GM21717 (cell line): ENCODE results near the gene NEK7.
"Not testable (repeated sequence)": the region's sequence is repeated elsewhere in the genome, so short reads cannot be mapped to it uniquely, and the experiment has no call there.

ENCODE experiments used
- ATAC-seq: cut with Tn5 transposase; IDR thresholded peaks from one replicate; pipeline ENCODE4 v1.9.1; 2021; ENCODE audit warnings: mild to moderate bottlenecking, moderate library complexity; ENCODE audit not compliant: unreplicated experiment

The NEK7 gene

DNA sequence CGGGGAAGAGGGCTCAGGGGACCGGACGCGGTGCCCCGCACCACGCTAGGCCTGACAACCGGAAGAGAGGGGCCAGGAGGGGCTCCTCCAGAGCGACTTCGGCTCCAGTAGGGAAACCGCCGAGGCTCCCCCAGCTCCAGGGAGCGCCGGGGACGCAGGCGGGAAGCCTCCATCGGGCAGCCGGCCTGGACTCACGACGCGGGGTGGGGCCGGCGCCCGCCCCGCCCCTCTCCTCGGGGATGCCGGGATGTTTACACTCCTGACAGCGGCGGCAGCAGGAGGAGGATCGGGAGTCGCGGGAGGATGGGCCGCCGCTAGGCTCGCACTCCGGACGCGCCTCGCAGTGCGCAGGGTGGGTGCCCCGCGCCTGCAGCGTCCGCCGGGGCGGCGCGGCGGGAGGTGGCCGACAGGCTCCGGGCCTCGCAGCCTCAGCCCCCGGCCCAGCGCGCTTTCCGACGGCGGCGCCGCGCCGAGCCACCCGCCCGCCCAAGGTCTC is at the start of gene NEK7:
NEK7 (plus strand) TSS at position 254 of the 496 bp plus-strand sequence. CDS start 75,583 bp downstream, outside the sequence.
- peak; percentile 52 for ATAC-seq

DNA sequence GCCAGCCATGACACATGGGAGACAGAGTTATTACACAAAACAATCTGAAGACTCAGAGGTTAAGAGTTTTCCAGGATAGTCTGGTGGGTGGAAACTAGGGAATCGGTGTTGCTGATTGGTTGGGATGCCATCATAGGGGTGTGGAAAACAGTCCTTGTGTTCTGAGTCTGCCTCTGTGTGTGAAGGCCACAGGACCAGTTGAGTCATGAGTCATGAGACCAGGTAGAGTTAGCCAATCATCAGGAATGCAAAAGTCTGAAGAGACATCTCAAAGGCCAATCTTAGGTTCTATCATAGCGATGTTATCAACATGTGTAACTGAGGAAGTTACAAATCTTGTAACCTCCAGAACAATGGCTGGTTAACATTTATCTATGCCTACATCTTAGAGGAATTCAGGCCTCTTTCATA is 49.7 kb upstream of the NEK7 start:
- no peak for ATAC-seq

DNA sequence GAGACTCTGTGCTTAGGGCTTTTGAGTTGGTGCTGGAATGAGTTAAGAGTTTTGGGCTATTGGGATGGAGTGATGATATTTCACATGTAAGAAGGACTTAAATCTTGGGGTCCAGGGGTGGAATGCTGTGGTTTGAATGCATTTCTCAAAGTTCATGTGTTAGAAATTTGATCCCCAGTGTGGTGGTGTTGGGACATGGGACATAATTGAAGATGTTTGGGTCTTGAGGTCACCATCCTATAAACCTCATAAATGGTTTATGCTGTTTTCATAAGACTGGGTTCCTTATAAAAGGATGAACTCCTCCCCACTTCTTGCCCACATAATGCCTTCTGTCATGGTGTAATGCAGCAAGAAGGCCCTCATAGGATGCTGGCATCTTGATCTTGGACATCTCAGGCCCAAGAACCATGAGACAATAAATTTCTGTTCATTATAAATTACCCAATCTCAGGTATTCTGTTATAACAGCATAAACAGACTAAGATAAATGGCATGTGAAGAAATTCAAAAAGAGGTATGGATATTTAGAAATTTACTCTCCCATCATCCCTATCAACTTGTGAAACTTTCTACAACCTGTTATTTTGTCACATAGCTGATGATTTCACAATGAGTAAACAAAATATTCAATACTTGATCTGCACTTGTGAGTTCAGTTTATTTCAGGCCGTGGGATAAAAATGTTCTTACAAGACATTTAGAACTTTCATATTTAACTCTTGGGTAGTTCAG is 48.0 kb upstream of the NEK7 start:
- no peak for ATAC-seq

DNA sequence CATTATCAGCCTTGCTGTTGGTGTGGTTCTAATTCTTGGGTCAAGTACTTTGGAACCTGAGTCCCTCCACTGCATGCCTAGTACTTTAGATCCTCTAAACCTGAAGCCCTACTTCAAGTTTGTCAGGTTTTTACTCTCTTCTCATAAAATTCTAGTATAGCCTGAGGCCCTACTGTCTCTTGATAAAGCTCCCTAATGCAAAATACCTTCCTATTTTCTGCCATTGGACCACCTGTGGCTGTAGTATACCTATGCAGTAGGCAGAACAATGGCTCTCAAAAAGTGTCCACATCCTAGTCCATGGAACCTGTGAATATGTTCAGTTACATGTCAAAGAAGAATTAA is 47.5 kb upstream of the NEK7 start:
- ATAC-seq = no peak

DNA sequence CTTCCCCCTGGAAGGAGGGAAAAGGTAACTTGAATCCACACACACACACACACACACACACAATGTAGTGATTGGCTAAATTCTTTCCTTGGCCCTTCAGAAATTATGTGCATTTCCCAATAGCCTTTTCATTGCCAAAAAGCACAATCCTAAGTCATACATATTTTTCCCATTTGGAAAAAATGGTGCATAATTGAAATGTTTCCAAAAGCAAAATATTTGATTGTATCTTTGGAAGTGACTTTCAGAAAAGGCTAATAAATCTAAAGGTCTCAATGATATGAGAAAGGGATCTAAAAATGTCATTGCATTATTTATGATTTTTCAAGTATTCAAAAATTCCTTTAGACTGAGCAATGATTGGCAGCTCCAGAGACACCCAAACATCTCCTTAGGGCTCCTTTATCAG is 43.5 kb upstream of the NEK7 start:
- ATAC-seq = no peak

DNA sequence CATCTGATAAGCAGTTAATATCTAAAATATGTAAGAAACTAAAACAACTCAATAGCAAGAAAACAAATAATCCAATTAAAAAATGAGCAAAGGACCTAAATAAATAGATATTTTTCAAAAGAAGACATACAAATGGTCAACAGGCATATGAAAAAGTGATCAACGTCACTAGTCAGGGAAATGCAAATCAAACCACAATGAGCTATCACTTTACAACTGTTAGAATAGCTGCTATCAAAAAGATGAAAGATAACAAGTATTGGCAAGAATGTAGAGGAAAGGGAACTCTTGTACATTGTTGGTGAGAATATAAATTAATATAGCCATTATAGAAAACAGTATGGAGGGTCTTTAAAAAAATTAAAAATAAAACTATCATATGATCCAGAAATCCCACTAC is 40.7 kb upstream of the NEK7 start:
- no peak for ATAC-seq

DNA sequence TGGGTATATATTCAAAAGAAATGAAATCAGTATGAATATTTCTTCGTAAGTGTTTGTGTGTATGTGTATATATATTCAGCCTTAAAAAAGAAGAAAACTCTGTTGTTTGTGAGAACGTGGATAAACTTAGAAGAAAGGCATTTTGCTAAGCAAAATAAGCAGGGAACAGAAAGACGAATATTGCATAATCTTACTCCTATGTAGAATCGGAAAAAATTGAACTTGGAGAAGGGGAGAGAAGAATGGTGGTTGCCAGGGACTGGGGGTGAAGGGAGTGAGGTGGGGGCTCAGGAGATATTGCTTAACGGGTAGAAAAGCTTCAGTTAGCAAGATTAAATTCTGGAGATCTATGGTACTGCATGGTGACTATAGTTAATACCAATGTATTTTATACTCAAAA is 40.3 kb upstream of the NEK7 start:
- ATAC-seq = no peak

DNA sequence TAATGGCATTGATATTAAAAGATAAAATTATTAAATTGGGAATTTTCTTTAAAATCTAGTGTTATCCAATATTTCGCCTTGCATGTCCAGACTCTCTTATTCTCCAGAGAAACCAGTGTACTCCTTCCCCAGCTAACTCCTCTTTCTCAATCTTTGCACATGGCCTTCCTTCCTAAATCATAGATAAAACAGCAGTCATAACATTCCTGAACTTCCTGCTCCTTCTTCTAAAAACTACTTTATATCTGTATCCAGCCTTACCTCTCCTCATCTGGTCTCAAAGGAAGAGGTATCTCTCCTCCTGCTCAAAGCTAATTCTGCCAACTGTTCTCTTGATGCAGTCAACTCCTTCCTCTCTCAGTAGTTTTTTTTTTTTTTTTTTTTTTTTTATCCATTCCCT is 39.5 kb upstream of the NEK7 start:
- no peak for ATAC-seq

DNA sequence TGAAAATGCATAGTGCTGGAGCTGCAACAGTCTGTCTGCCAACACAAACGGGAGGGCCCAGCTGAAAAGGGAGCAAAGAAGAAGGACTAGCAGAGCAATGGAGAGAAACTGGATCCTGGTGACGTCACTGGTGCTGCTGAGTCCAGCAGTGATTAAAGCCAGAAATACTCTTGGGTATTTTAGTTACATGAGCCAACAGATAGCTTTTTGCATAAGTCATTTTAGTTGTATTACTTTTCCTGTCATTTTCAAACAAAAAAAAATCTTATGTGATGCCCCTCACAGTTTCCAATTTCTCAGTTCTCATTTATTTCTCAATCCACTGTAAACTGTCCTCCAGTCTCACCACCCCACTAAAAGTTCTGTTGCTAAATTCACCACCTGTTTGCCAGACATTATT is 38.7 kb upstream of the NEK7 start:
- no peak for ATAC-seq

DNA sequence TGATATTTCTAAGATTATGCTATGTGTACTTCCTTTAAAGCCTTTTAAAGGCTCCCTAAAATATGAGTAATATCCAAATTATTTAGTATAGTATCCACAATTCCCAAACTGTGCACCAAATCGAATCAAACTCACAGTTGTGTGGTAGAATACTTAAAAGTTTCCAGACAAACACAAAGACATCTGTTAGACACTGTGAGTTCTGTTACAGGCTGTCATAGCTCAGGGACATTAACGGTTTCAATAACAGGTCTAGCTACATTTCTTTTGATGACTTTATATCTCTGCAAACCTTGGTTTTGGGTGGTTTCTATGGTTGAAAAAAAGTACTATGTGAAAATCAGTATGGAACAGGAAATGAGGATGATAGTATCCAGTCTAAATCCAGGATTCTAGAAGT is 36.9 kb upstream of the NEK7 start:
- no peak for ATAC-seq

DNA sequence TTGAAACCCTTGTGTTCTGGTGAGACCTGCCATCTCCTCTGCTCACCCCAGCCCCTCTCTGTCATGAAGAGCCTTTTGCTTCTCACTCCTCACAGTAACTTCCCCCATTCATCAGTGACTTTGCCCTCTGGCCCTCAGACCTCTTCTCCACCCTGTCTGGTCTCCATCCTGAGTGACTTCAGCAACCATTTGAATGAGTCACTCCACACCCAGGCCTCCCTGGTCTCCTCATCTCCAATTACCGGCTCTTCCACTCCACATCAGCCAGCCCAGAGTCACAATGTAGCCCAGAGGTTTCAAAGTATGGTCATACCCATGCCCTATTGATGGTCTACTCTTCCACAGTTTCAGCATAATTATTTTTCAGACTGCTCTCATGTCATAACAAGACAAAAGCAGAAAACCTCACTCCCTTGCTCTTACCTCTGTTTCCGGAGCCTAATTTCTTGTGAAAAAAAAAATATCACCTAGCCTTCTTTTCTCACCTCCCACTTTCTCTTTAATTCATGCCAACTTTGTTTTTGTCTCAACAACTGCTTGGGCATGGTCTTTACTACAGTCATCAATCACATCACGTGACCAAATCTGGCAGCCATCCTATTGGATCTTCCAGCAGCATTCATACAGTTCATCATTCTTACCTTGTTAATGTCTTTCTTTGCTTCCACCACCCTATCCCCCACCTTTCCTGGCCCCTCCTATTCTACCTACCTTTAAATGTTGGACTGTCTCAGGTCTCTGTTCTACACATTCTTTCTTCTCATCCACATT is 35.6 kb upstream of the NEK7 start:
- no peak for ATAC-seq

DNA sequence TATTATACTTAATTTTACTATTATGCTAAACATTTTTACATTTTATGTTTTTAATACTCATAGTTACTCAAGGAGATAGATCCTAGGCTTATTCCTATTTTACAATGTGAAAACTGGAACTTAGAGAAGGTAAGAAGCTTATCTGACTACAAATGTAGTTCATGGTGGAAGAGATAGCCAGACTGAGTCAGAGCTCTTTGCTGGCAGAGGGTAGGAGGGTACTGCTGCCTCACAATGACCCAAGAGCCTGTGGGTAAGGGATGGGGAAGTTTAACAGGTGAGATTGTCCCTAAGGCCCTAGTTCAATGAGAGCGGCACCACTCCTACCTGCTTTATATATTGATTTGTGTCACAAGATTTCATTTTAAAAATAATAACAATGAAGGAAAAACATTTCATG is 34.1 kb upstream of the NEK7 start:
- no peak for ATAC-seq

DNA sequence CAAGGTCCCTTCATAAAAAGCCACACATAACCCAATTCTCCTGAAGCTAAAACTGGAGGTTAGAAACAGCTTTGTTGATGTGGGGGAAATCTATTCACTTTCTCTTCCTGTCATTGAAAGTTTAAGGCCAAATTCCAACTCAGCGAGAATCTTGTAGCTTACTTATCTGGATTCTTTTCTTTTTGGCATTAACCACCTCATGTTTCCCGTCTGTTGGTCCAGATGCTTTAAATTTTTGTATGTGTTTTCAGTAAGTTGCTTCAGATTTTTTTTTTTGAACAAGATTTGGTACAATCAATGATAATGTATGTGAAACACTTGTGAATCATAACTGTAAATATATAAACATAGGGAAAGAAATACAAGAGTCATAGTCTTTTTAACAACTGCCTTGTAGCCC is 33.7 kb upstream of the NEK7 start:
- ATAC-seq = no peak

DNA sequence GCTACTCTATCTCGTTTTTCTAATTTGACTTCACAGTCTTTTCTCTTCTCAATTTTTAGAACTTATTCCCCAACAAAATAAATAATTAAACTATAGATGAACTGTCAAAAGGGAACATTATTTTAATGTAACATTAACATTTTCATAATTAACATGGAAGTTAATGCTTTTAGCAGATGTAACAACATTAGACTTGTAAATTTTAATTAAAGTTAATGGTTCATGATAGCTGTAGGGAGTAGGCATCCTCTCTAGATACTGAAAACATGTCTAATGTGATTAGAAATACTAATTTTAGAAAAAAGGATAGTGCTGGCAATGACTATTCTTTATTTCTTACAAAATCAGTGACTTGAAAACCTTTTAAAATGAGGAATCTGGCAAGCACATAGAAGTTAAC is 32.1 kb upstream of the NEK7 start:
- no peak for ATAC-seq

DNA sequence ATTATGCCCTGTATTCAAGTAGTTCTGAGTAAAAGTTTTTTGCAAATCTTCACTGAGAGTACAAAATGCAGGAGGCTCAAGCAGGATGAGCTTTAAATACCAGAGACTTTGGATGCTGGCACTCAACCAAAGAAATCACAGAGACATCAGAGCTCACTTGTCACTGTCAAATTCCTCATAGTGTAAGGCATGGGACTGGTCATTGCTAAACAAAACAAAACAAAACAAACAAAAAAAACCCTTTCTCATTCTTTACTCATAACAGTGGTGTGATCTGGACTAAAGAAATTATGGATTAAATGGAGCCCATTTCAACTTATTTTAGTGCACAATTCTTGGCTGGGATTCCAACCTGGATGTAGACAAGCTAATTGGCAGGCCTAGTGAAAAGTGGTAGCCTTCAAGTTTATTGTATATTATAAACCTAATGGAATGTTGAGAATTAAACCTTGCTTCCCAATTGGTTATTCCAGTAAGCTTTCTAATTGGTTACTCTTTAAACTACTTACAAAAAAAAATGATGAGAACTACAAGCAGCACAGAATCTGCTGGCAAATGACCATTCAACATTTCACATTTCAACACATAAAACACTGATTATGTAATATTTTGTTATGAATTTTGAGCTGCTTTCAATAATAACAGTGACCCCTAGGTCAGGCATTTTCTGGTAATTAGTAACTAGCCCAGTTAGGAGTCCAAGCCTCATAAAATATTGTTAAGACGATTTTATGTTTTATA is 30.6 kb upstream of the NEK7 start:
- no peak for ATAC-seq

DNA sequence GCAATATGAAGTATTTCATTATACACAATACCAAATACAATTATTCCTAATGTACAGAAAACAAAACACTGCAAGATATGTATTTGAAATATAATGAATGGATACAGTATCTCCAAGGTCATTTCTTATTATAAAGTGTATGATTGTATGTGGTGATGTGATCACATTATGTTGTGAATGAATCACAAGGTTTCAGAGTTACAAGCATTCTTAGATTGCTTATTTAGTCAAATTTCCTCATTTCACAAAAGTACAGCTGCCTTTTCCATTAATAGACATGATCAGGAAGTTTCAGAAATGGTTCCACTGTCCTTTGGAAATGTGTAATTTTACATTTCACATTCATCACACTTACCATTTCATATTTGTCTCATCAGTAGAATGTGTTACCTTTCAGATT is 28.3 kb upstream of the NEK7 start:
- ATAC-seq = no peak

DNA sequence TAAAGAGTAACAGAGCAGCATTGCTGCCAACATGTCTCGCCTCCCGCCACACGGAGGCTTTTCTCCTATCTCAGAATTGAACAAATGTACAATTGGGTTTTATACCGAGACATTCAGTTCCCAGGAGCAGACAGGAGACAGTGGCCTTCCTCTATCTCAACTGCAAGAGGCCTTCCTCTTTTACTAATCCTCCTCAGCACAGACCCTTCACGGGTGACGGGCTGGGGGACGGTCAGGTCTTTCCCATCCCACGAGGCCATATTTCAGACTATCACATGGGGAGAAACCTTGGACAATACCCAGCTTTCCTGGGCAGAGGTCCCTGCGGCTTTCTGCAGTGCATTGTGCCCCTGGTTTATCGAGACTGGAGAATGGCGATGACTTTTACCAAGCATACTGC is 26.7 kb upstream of the NEK7 start:
- not testable (repeated sequence) for ATAC-seq

DNA sequence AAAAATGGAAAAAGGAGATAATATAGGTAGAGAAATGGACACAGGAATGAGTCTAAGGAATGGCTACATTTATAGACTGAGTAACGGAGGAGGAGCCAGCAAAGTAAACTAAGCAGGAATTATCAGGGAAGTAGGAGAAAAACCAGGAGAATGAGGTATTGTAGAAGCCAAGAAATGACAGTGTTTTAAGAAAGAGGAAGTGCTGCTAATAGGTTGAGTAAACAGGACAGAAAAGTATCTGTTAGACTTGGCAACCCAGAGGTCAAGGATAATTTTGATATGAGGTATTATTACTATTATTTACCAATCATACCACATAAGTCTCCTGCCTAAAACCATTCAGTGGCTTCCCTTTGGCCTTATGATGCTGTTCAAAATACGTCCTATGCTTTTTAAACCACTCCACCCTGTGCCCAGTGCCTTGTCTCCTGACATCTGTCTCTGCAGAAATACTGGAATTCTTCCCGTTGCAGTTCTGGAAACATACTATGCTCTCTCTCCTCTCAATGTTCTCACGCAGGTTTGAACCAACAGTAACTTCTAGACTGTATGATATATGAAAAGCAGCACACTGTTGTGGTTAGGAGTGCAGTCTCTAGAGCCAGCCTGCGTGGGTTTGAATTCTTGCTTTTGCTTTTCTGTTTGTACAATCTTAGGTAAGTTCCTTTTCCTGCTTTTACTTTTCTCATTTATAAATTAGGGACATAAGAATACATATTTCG is 24.6 kb upstream of the NEK7 start:
- ATAC-seq = peak; percentile 82

DNA sequence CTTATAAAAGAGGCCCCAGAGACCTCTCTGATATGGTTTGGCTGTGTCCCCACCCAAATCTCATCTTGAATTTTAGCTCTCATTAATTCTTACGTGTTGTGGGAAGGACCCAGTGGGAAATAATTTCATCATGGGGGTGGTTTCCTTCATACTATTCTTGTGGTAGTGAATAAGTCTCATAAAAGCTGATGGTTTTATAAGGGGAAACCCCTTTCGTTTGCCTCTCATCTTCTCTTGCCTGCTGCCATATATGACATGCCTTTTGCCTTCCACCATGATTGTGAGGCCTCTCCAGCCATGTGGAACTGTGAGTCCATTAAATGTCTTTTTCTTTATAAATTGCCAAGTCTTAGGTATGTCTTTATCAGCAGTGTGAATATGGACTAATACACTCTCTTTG is 22.5 kb upstream of the NEK7 start:
- no peak for ATAC-seq

DNA sequence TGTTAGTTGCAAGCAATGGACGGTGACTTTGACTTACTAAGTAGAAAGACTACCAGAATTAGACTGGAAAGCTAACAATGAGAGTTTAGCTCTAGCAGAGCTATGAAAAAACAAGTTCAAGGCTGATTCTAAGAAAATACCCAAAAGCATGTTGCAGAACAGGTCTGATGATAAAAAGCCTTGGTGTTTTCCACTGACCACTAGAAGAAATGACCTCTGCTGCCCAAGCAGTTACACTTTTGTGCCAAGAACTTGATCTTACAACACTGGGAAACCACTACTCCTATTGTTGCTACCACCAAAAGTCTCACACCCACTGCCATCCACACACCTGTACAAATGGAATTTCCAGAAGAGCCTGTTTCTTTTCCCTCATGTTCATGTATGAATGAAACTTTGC is 21.4 kb upstream of the NEK7 start:
- ATAC-seq = no peak
